K562 (cell line): ENCODE data around the gene CTAG1B. TPM values are rescaled to one million over a fixed set of nuclear protein-coding genes. Genes with fewer than 3 reads are reported as not detected.

ENCODE experiments used
- ATAC-seq: fragments of 200-7000 bp; cut with Tn5 transposase; 3 replicates; pipeline ENCODE4 v1.9.1; 2020; ENCODE audit warnings: moderate library complexity
- BruUV-seq: library from RNA; stranded (reverse); fragments of 400-500 nt; replicated peaks from 2 replicates; lab custom pipeline; 2021; lab: Mats Ljungman, UMichigan
- CTCF ChIA-PET: fragments of 300-600 bp; formaldehyde crosslinking; extraction: SDS; loops from one replicate; lab custom pipeline; 2021; ENCODE audit warnings: low intra/inter-chr PET ratio; lab: Yijun Ruan, JAX
- POLR2A ChIA-PET: fragments of 300-600, 350-650 bp; sonication (Branson Sonifier 250); formaldehyde crosslinking; extraction: SDS; loops from one replicate; lab custom pipeline; 2021; ENCODE audit warnings: antibody characterized with exemption, inconsistent platforms; lab: Yijun Ruan, JAX
- DNase-seq, 4 experiments: peaks; one replicate each; pipeline versions ENCODE4 v3.0.0 to v3.0.0-alpha.2; 2011 to 2018; ENCODE audit warnings: low spot score in 3 of 4, mixed read lengths in 3 of 4; ENCODE audit errors: extremely low read depth in 1 of 4
- FAIRE-seq: peaks from 2 replicates; lab custom pipeline; 2011; peaks lifted over from hg19 to GRCh38; lab: Jason Lieb, UNC
- H2AFZ ChIP-seq: 2 replicates; pipeline ENCODE4 v1.6.0; 2011; ENCODE audit warnings: low read depth, low read length, control low read depth, inconsistent platforms
- H3K27ac ChIP-seq: fragments of 200-600 bp; 3 replicates; pipeline ENCODE4 v1.8.0; 2011; ENCODE audit warnings: low read depth, mild to moderate bottlenecking, control low read depth, inconsistent platforms, low read length, moderate library complexity, mixed read lengths; ENCODE audit errors: extremely low read depth
- H3K27me3 ChIP-seq, 2 experiments: fragments of 300-600 bp in 1 of 2; 2 replicates in 1 of 2; 3 replicates in 1 of 2; pipeline versions ENCODE4 v1.6.0 to v1.8.0; 2011; ENCODE audit warnings: inconsistent platforms in 2 of 2, low read length in 2 of 2, mild to moderate bottlenecking in 1 of 2, mixed read lengths in 1 of 2, moderate library complexity in 1 of 2; ENCODE audit not compliant: control insufficient read depth in 2 of 2, insufficient read depth in 2 of 2
- H3K36me3 ChIP-seq: fragments of 300-600 bp; 3 replicates; pipeline ENCODE4 v1.8.0; 2011; ENCODE audit warnings: mild to moderate bottlenecking, low read length, inconsistent platforms; ENCODE audit not compliant: control insufficient read depth, insufficient read depth
- H3K4me1 ChIP-seq, 2 experiments: fragments of 200-600 bp in 1 of 2; replicated peaks in 1 of 2; 2 replicates in 1 of 2; 3 replicates in 1 of 2; pipeline versions ENCODE4 v1.5.1 to v1.8.0; 2011; ENCODE audit warnings: inconsistent platforms in 2 of 2, low read length in 2 of 2, mild to moderate bottlenecking in 1 of 2, mixed read lengths in 1 of 2, moderate library complexity in 1 of 2; ENCODE audit not compliant: control insufficient read depth in 2 of 2, insufficient read depth in 2 of 2
- H3K4me2 ChIP-seq: 2 replicates; pipeline ENCODE4 v1.6.1; 2011; ENCODE audit warnings: low read length, control low read depth, inconsistent platforms, mixed read lengths; ENCODE audit not compliant: insufficient read depth
- H3K4me3 ChIP-seq: fragments of 200-600 bp; sonication (generic), shearing (Covaris generic); 2 replicates; pipeline ENCODE4 v1.5.1; 2016; ENCODE audit warnings: control low read depth, inconsistent platforms
- H3K79me2 ChIP-seq: fragments of 200-600 bp; 3 replicates; pipeline ENCODE4 v1.8.0; 2011; ENCODE audit warnings: low read length, inconsistent platforms; ENCODE audit not compliant: control insufficient read depth, insufficient read depth
- H3K9ac ChIP-seq, 2 experiments: 2 replicates each; pipeline versions ENCODE4 v1.6.0 to v1.6.1; 2011; ENCODE audit warnings: low read depth in 2 of 2, low read length in 2 of 2, control low read depth in 1 of 2, inconsistent platforms in 1 of 2, mild to moderate bottlenecking in 1 of 2, mixed read lengths in 1 of 2; ENCODE audit not compliant: insufficient read depth in 1 of 2
- H3K9me1 ChIP-seq: one replicate; pipeline ENCODE4 v1.6.0; 2011; ENCODE audit warnings: inconsistent platforms, mild to moderate bottlenecking, low read length, moderate library complexity; ENCODE audit not compliant: control insufficient read depth, insufficient read depth
- H3K9me3 ChIP-seq: replicated peaks from 2 replicates; pipeline ENCODE4 v1.5.1; 2011; ENCODE audit warnings: low read depth, low read length, inconsistent platforms; ENCODE audit not compliant: control insufficient read depth, insufficient read depth
- H4K20me1 ChIP-seq: replicated peaks from 2 replicates; pipeline ENCODE4 v1.6.1; 2011; ENCODE audit warnings: low read length, inconsistent platforms, mixed read lengths; ENCODE audit not compliant: control insufficient read depth, insufficient read depth
- CREBBP ChIP-seq: IDR thresholded peaks from one replicate; pipeline ENCODE4 v1.6.1; 2012; ENCODE audit warnings: low read depth, mild to moderate bottlenecking, control low read depth, inconsistent platforms, low read length
- DIDO1 ChIP-seq: fragments of 450-650 bp; IDR thresholded peaks from 2 replicates; pipeline ENCODE4 v1.6.1; 2016; ENCODE audit warnings: low read depth, missing biosample characterization, missing genetic modification characterization
- LARP7 ChIP-seq: fragments of 450-650 bp; IDR thresholded peaks from 2 replicates; pipeline ENCODE4 v1.6.1; 2016
- MCM3 ChIP-seq: fragments of 450-650 bp; IDR thresholded peaks from 2 replicates; pipeline ENCODE4 v1.6.1; 2016
- MEF2A ChIP-seq: IDR thresholded peaks from 2 replicates; pipeline ENCODE4 v1.6.1; 2011; ENCODE audit warnings: low read depth, mild to moderate bottlenecking, low read length, moderate library complexity; ENCODE audit not compliant: control insufficient read depth
- NCOA4 ChIP-seq: fragments of 450-650 bp; IDR thresholded peaks from 2 replicates; pipeline ENCODE4 v1.6.1; 2018; ENCODE audit warnings: mild to moderate bottlenecking; ENCODE audit not compliant: partially characterized antibody
- NUFIP1 ChIP-seq: fragments of 450-650 bp; IDR thresholded peaks from 2 replicates; pipeline ENCODE4 v1.6.1; 2018; ENCODE audit not compliant: partially characterized antibody
- POLR2AphosphoS5 ChIP-seq: IDR thresholded peaks from 2 replicates; pipeline ENCODE4 v1.6.1; 2011; ENCODE audit warnings: mild to moderate bottlenecking, low read depth, low read length, moderate library complexity; ENCODE audit not compliant: control insufficient read depth, insufficient read depth
- POLR3A ChIP-seq: IDR thresholded peaks from 2 replicates; pipeline ENCODE4 v1.6.1; 2011; ENCODE audit warnings: borderline replicate concordance, mild to moderate bottlenecking, moderate library complexity; ENCODE audit not compliant: insufficient read length, insufficient read depth; ENCODE audit errors: extremely low read depth
- RBM39 ChIP-seq: fragments of 200-400 bp; formaldehyde crosslinking; optimal IDR thresholded peaks from 2 replicates; pipeline ENCODE3; 2018; ENCODE audit warnings: low read depth, low read length
- SAFB ChIP-seq: fragments of 200-400 bp; formaldehyde crosslinking; IDR thresholded peaks from 2 replicates; pipeline ENCODE4 v1.6.1; 2017; ENCODE audit warnings: low read depth, low read length, borderline replicate concordance
- SAP30 ChIP-seq: fragments of 200-600 bp; sonication (generic); IDR thresholded peaks from 2 replicates; pipeline ENCODE4 v1.6.1; 2012; ENCODE audit warnings: borderline replicate concordance, low read depth, mild to moderate bottlenecking, moderate library complexity, low read length, control low read depth, inconsistent platforms; ENCODE audit not compliant: insufficient read depth, poor library complexity, severe bottlenecking
- XRCC5 ChIP-seq: fragments of 200-400 bp; formaldehyde crosslinking; IDR thresholded peaks from 2 replicates; pipeline ENCODE4 v1.6.1; 2017; ENCODE audit warnings: low read depth, mild to moderate bottlenecking, low read length
- ZFP30 ChIP-seq: fragments of 250-450 bp; sonication (Bioruptor Pico); IDR thresholded peaks from 2 replicates; pipeline ENCODE4 v1.8.0; 2022; ENCODE audit warnings: moderate library complexity, mild to moderate bottlenecking, inconsistent platforms, borderline replicate concordance
- ZNF134 ChIP-seq: fragments of 250-450 bp; sonication (Bioruptor Pico); conservative IDR thresholded peaks from 2 replicates; pipeline ENCODE4 v1.4.0; 2020
- ZNF445 ChIP-seq: fragments of 250-450 bp; sonication (Bioruptor Pico); IDR thresholded peaks from 2 replicates; pipeline ENCODE4 v1.4.0; 2020; ENCODE audit warnings: low read depth, mild to moderate bottlenecking, moderate library complexity
- WGBS: fragments of 100-300 bp; shearing (Covaris generic); methylation state at CpG from one replicate; pipeline ENCODE4 v1.1.6; 2016; ENCODE audit warnings: low coverage, mixed read lengths; ENCODE audit not compliant: insufficient coverage; ENCODE audit errors: missing lambda C conversion rate; 5-methylcytosine and 5-hydroxymethylcytosine counted together
- in situ Hi-C: fragments of 300-500 bp; cut with MboI; formaldehyde crosslinking; loops from 4 replicates; pipeline ENCODE4 v1.15.0; 2018; ENCODE audit warnings: inconsistent platforms, mixed read lengths
- intact Hi-C: fragments of 100-400 bp; cut with micrococcal nuclease; formaldehyde crosslinking; loops from 2 replicates; pipeline ENCODE4 v1.14.2; 2022
- polyA plus RNA-seq, 8 experiments: library from polyadenylated mRNA; depleted of rRNA in 4 of 8; stranded (reverse) in 5 of 8; unstranded in 3 of 8; fragments of >200 nt; fragmentation: Nextera tagmentation in 2 of 8; fragmentation: Illumina TruSeq in 1 of 8; extraction: Ambion mirVana in 2 of 8; extraction: Trizol in 1 of 8; gene quantifications; 2 replicates each; pipeline versions ENCODE4 v1.2.1 to v1.2.3, GENCODE V29; 2011 to 2014; ENCODE audit warnings: inconsistent platforms in 1 of 8, missing spikeins in 1 of 8
- total RNA-seq, 7 experiments: library from RNA; depleted of rRNA in 6 of 7; stranded (reverse); fragments of >200 nt in 6 of 7; fragmentation: Illumina TruSeq in 2 of 7; extraction: Trizol in 2 of 7; gene quantifications; 2 replicates each; pipeline versions ENCODE4 v1.2.1 to v1.2.3, GENCODE V29; 2011 to 2021; ENCODE audit warnings: low replicate concordance in 1 of 7
- TF ChIP-seq, protein P1 (sequence below): sonication (generic); formaldehyde crosslinking; IDR thresholded peaks from 2 replicates; pipeline ENCODE4 v1.4.0; 2020; ENCODE audit warnings: mild to moderate bottlenecking, missing genetic modification reagents
- TF ChIP-seq, protein P2 (sequence below): fragments of 250-450 bp; sonication (Bioruptor Pico); IDR thresholded peaks from 2 replicates; pipeline ENCODE4 v1.4.0; 2020; ENCODE audit warnings: mild to moderate bottlenecking
- TF ChIP-seq, protein P3 (sequence below): fragments of 250-450 bp; sonication (Bioruptor Pico); IDR thresholded peaks from 2 replicates; pipeline ENCODE4 v1.5.0; 2021

The CTAG1B gene
- total and polyA plus RNA-seq, 9 of the 15 experiments (the other 6 are each of a cell fraction or from before 2014, with no cell fraction given), result not detected

DNA sequence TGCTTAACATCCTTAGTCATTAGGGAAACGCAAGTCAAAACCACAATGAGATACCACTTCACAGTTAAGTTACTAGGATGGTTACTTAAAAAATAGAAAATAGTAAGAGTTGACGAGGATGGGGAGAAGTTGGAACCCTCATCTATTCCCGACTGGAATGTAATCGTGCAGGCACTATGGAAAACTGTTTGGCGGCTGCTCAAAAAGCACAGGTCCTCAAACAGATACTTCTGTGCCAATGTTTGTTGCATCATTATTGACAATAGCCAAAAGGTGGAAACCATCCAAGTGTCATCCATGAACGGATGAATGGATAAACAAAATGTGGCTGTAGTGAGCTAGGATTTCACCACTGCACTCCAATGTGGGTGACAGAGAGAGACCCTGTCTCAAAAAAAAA, 11.7 kb downstream of the CTAG1B start (continued):
- TF ChIP-seq, protein P1, sequence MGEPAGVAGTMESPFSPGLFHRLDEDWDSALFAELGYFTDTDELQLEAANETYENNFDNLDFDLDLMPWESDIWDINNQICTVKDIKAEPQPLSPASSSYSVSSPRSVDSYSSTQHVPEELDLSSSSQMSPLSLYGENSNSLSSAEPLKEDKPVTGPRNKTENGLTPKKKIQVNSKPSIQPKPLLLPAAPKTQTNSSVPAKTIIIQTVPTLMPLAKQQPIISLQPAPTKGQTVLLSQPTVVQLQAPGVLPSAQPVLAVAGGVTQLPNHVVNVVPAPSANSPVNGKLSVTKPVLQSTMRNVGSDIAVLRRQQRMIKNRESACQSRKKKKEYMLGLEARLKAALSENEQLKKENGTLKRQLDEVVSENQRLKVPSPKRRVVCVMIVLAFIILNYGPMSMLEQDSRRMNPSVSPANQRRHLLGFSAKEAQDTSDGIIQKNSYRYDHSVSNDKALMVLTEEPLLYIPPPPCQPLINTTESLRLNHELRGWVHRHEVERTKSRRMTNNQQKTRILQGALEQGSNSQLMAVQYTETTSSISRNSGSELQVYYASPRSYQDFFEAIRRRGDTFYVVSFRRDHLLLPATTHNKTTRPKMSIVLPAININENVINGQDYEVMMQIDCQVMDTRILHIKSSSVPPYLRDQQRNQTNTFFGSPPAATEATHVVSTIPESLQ, result no peak
- TF ChIP-seq, protein P2, sequence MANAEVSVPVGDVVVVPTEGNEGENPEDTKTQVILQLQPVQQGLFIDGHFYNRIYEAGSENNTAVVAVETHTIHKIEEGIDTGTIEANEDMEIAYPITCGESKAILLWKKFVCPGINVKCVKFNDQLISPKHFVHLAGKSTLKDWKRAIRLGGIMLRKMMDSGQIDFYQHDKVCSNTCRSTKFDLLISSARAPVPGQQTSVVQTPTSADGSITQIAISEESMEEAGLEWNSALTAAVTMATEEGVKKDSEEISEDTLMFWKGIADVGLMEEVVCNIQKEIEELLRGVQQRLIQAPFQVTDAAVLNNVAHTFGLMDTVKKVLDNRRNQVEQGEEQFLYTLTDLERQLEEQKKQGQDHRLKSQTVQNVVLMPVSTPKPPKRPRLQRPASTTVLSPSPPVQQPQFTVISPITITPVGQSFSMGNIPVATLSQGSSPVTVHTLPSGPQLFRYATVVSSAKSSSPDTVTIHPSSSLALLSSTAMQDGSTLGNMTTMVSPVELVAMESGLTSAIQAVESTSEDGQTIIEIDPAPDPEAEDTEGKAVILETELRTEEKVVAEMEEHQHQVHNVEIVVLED, result no peak
- TF ChIP-seq MEF2A, result no peak
- TF ChIP-seq DIDO1 (tag), result no peak
- no peak for TF ChIP-seq XRCC5
- TF ChIP-seq POLR2AphosphoS5, result no peak
- no peak for TF ChIP-seq SAP30

DNA sequence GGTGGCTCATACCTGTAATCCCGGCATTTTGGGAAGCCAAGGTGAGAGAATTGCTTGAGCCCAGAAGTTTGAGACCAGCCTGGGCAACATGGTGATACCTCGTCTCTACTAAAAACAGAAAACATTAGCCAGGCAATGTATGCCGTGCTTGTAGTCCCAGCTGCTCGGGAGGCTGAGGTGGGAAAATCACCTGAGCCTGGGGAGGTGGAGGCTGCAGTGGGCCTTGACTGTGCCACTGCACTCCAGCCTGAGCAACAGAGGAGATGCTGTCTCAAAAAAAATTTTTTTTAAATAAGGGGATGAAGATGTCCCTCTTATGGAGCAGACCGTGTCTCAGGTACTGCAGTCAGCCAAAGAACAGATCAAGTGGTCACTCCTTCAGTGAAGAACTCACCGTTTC, 13.5 kb downstream of the CTAG1B start:
- ATAC-seq (no peak), FAIRE-seq (no peak), DNase-seq (no peak)
- ChIA-PET CTCF (no interaction called here), POLR2A (interaction anchor here (0.6 kb wide), 1 partner anchor 198 kb away, joined by 3 read pairs; no protein-coding TSS in a partner anchor)
- no peaks in the 10 kb centered on the region for H3K36me3 ChIP-seq
- WGBS, result 2% methylated on average over 5 of the region's 6 CpGs
- no peak overlapping the region for H2AFZ ChIP-seq
- no peaks in the 10 kb centered on the region for H3K79me2 ChIP-seq
- H3K9me1 ChIP-seq, result no peaks in the 10 kb centered on the region
- H3K27ac ChIP-seq, result no peak overlapping the region
- H3K27me3 ChIP-seq, result peaks cover 20 to 43% of the 10 kb centered on the region in 2 experiments; a peak in 4 of 5 replicates
- BruUV-seq, result no TSS peak
- H3K9me3 ChIP-seq, result no peaks in the 10 kb centered on the region
- intact Hi-C loops, result no loop called here
- H3K4me1 ChIP-seq, result no peaks in the 10 kb centered on the region; a peak in 1 of 5 replicates
- H3K4me2 ChIP-seq, result no peak overlapping the region
- H3K4me3 ChIP-seq, result no peak overlapping the region
- no peaks in the 10 kb centered on the region; the same call in 1 of the 2 replicates for H4K20me1 ChIP-seq
- H3K9ac ChIP-seq, result no peak overlapping the region
- in situ Hi-C loops, result no loop called here
- no peak for TF ChIP-seq NUFIP1
- no peak for TF ChIP-seq POLR3A
- TF ChIP-seq CREBBP, result no peak
- no peak for TF ChIP-seq LARP7
- no peak for TF ChIP-seq MCM3
- TF ChIP-seq, protein P3, sequence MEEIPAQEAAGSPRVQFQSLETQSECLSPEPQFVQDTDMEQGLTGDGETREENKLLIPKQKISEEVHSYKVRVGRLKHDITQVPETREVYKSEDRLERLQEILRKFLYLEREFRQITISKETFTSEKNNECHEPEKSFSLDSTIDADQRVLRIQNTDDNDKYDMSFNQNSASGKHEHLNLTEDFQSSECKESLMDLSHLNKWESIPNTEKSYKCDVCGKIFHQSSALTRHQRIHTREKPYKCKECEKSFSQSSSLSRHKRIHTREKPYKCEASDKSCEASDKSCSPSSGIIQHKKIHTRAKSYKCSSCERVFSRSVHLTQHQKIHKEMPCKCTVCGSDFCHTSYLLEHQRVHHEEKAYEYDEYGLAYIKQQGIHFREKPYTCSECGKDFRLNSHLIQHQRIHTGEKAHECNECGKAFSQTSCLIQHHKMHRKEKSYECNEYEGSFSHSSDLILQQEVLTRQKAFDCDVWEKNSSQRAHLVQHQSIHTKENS, result no peak
- no peak for TF ChIP-seq ZNF134 (CRISPR knock-in tag)
- TF ChIP-seq RBM39, result no peak
- TF ChIP-seq ZNF445 (CRISPR knock-in tag), result no peak
- TF ChIP-seq ZFP30 (CRISPR knock-in tag), result no peak
- no peak for TF ChIP-seq NCOA4
- TF ChIP-seq SAFB, result no peak
